ENCODE measurements around the gene LRP11.
"Not testable (repeated sequence)": the region's sequence is repeated elsewhere in the genome, so short reads cannot be mapped to it uniquely, and the experiment has no call there.

LRP11 gene

GRCh38 chr6:149867876-149868640 is 3.9 kb upstream of the LRP11 start:
- no peak for DNase-seq

- peak; percentile 88 for DNase-seq
These were observed 698 bp upstream of the LRP11 start for GRCh38 chr6:149864578-149865535.

- peak; percentile 87 for DNase-seq
These were observed 1.0 kb downstream of the LRP11 start for GRCh38 chr6:149862922-149863697.

- not testable (repeated sequence) for DNase-seq
These were observed 1.8 kb downstream of the LRP11 start for GRCh38 chr6:149862424-149862738.

GRCh38 chr6:149861603-149862423 is 2.3 kb downstream of the LRP11 start:
- DNase-seq: no peak

- no peak for DNase-seq
These were observed 3.1 kb downstream of the LRP11 start for GRCh38 chr6:149860834-149861602.

- no peak for DNase-seq
These were observed 3.7 kb downstream of the LRP11 start for GRCh38 chr6:149860513-149860833.

- no peak for DNase-seq
These were observed 4.2 kb downstream of the LRP11 start for GRCh38 chr6:149859938-149860337.

GRCh38 chr6:149859368-149859767 is 4.8 kb downstream of the LRP11 start:
- peak; percentile 8 for DNase-seq

GRCh38 chr6:149857541-149857940 is 6.6 kb downstream of the LRP11 start:
- DNase-seq: no peak

- DNase-seq: no peak
These were observed 7.7 kb downstream of the LRP11 start for GRCh38 chr6:149856256-149856994.

GRCh38 chr6:149855741-149856140 is 8.4 kb downstream of the LRP11 start:
- DNase-seq: no peak

- no peak for DNase-seq
These were observed 9.0 kb downstream of the LRP11 start for GRCh38 chr6:149855040-149855654.

- no peak for DNase-seq
These were observed 9.6 kb downstream of the LRP11 start for GRCh38 chr6:149854532-149854931.

- not testable (repeated sequence) for DNase-seq
These were observed 10.1 kb downstream of the LRP11 start for GRCh38 chr6:149854017-149854416.

- peak; percentile 31 for DNase-seq
These were observed 11.3 kb downstream of the LRP11 start for GRCh38 chr6:149852881-149853280.

GRCh38 chr6:149852180-149852579 is 12.0 kb downstream of the LRP11 start:
- no peak for DNase-seq

GRCh38 chr6:149851461-149852110 is 12.6 kb downstream of the LRP11 start:
- no peak for DNase-seq

- DNase-seq: not testable (repeated sequence)
These were observed 15.8 kb downstream of the LRP11 start for GRCh38 chr6:149848343-149848742.

GRCh38 chr6:149847939-149848267 is 16.3 kb downstream of the LRP11 start:
- no peak for DNase-seq
